ENCODE data around the gene MYO18A.
A peak's percentile ranks its signal among the peaks of the same experiment; 100 is the strongest.

MYO18A gene

DNA sequence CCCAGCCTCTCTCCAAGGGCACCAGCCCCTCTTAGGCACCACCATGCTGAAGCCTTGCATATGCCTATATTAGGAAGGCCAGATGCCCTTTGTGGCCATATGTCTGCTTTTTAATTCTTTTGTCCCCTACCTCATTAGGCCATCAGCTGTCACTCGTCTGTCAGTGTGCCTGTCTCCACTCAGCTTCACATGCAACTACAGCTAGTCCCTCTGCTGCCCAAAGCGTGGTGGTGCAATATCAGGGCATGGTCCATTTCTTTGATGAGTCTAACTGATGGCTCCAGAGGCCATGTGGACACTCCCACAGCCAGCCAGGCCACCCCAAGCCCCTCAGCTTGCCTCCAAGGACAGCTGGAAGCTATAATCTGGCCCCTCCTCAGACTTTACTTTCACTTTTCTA, 36.3 kb downstream of the MYO18A start:
- no peak overlapping the region for H3K27ac ChIP-seq

GRCh38 chr17:29141514-29141876, 38.7 kb downstream of the MYO18A start:
- no peak for TF ChIP-seq ZFX (IDR thresholded peaks at IDR 0.05; ENCODE audit: borderline replicate concordance)
- TF ChIP-seq, protein P1, sequence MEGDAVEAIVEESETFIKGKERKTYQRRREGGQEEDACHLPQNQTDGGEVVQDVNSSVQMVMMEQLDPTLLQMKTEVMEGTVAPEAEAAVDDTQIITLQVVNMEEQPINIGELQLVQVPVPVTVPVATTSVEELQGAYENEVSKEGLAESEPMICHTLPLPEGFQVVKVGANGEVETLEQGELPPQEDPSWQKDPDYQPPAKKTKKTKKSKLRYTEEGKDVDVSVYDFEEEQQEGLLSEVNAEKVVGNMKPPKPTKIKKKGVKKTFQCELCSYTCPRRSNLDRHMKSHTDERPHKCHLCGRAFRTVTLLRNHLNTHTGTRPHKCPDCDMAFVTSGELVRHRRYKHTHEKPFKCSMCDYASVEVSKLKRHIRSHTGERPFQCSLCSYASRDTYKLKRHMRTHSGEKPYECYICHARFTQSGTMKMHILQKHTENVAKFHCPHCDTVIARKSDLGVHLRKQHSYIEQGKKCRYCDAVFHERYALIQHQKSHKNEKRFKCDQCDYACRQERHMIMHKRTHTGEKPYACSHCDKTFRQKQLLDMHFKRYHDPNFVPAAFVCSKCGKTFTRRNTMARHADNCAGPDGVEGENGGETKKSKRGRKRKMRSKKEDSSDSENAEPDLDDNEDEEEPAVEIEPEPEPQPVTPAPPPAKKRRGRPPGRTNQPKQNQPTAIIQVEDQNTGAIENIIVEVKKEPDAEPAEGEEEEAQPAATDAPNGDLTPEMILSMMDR (IDR thresholded peaks at IDR 0.05): no peak
- no peak overlapping the region for H3K27ac ChIP-seq

More for the DNA sequence above, 36.3 kb downstream of the MYO18A start:
- no peak for TF ChIP-seq ZFX (IDR thresholded peaks at IDR 0.05; ENCODE audit: borderline replicate concordance)
- TF ChIP-seq, protein P1 (IDR thresholded peaks at IDR 0.05): peak; percentile 20; the same call in 1 of the 2 replicates

DNA sequence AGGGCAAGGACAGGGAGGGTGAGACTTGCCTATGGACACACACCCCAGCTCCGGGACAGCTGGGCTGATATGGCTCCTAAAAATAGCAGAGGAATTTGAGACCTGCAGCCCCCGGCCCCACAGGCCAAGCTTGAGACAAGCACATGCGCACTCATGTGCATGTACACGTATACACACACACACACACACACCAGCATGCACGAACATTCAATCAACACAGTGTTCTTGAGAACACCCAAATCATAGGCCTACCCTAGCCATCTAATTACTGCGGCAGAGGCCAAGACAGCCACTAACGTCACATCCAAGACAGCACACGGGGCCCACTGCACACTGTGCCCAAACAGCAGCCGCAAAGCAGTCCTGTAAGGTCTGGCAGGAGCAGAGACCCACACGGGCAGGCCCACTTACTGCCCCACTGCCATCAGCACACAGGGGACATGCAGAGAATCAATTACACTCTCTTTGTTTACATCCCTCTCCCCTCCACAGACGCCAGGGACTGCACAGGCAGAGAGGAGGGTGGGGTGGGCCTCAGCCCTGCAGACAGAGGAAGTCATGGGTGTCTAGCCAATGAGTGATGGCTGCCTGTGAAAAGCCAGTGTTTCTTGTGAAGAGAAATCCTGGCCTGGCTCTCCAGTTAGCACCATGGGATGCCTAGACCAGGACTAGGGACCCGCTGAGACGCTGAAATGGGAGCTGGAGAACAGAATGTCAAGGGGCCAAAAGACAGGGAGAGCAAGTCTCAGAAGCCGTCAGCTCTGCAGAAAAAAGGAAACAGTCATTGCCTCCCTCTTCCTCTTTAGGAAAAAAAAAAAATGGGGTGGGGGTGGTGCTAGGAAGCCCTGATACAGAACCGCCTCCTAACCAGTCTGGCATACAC, 39.3 kb downstream of the MYO18A start:
- TF ChIP-seq, protein P1 (IDR thresholded peaks at IDR 0.05): no peak
- no peak overlapping the region for H3K27ac ChIP-seq

- no peak overlapping the region for H3K27ac ChIP-seq
- TF ChIP-seq ZFX (IDR thresholded peaks at IDR 0.05; ENCODE audit: borderline replicate concordance): no peak
- TF ChIP-seq, protein P1 (IDR thresholded peaks at IDR 0.05): no peak
These were observed 40.1 kb downstream of the MYO18A start for GRCh38 chr17:29140051-29140621.

- no peak overlapping the region for H3K27ac ChIP-seq
- TF ChIP-seq, protein P1 (IDR thresholded peaks at IDR 0.05): no peak
- TF ChIP-seq ZFX (IDR thresholded peaks at IDR 0.05; ENCODE audit: borderline replicate concordance): no peak
These were observed 41.1 kb downstream of the MYO18A start for GRCh38 chr17:29138971-29139691.

GRCh38 chr17:29138184-29138955, 41.8 kb downstream of the MYO18A start:
- no peak overlapping the region for H3K27ac ChIP-seq
- TF ChIP-seq, protein P1 (IDR thresholded peaks at IDR 0.05): no peak
- no peak for TF ChIP-seq ZFX (IDR thresholded peaks at IDR 0.05; ENCODE audit: borderline replicate concordance)

Data from 22Rv1 (cell line).